GM12878 (cell line): ENCODE results near the gene FPGS. TPM values are rescaled to one million over a fixed set of nuclear protein-coding genes. Genes with fewer than 3 reads are reported as not detected.
A peak's percentile ranks its signal among the peaks of the same experiment; 100 is the strongest.

Experiments
- ATAC-seq: fragments of 200-7000 bp; cut with Tn5 transposase; 3 replicates; pipeline ENCODE4 v1.9.1; 2020; ENCODE audit warnings: mild to moderate bottlenecking, moderate library complexity
- BruUV-seq: library from RNA; stranded (reverse); fragments of 400-500 nt; replicated peaks from 2 replicates; lab custom pipeline; 2021; lab: Mats Ljungman, UMichigan
- CTCF ChIA-PET: fragments of 300-600 bp; sonication (Branson Sonifier 250); formaldehyde crosslinking; extraction: SDS; loops from one replicate; lab custom pipeline; 2021; ENCODE audit warnings: inconsistent platforms; lab: Yijun Ruan, JAX
- POLR2A ChIA-PET: fragments of 350-600 bp; formaldehyde crosslinking; extraction: SDS; loops from one replicate; lab custom pipeline; 2021; ENCODE audit warnings: inconsistent platforms; lab: Charles Lee
- RAD21 ChIA-PET: fragments of 300-600 bp; sonication (Branson Sonifier 250); formaldehyde crosslinking; loops from one replicate; lab custom pipeline; 2023; ENCODE audit warnings: antibody characterized with exemption; ENCODE audit not compliant: unreplicated experiment; lab: Charles Lee
- SMC1A ChIA-PET: fragments of 300-600 bp; sonication (Branson Sonifier 250); formaldehyde crosslinking; loops from one replicate; lab custom pipeline; 2023; ENCODE audit not compliant: unreplicated experiment, uncharacterized antibody; lab: Charles Lee
- DNase-seq: peaks from one replicate; pipeline ENCODE4 v3.0.0-alpha.2; 2011; ENCODE audit warnings: low read depth, low spot score
- FAIRE-seq: peaks from 3 replicates; lab custom pipeline; 2011; peaks lifted over from hg19 to GRCh38; lab: Jason Lieb, UNC
- H2AFZ ChIP-seq: 2 replicates; pipeline ENCODE4 v1.6.0; 2011; ENCODE audit warnings: low read depth, low read length, control low read depth; ENCODE audit not compliant: control insufficient read depth
- H3K27ac ChIP-seq: 2 replicates; pipeline ENCODE4 v1.5.1; 2011; ENCODE audit warnings: control low read depth; ENCODE audit not compliant: control insufficient read depth, insufficient read depth
- H3K27me3 ChIP-seq, 2 experiments: replicated peaks in 1 of 2; 2 replicates each; pipeline versions ENCODE4 v1.6.0 to v1.6.1; 2011; ENCODE audit warnings: low read length in 1 of 2; ENCODE audit not compliant: control insufficient read depth in 2 of 2, insufficient read depth in 2 of 2
- H3K36me3 ChIP-seq, 2 experiments: 2 replicates each; pipeline ENCODE4 v1.5.1; 2011; ENCODE audit warnings: low read length in 1 of 2; ENCODE audit not compliant: control insufficient read depth in 2 of 2, insufficient read depth in 2 of 2
- H3K4me1 ChIP-seq: 2 replicates; pipeline ENCODE4 v1.6.1; 2011; ENCODE audit warnings: mild to moderate bottlenecking, low read length, moderate library complexity, mixed read lengths; ENCODE audit not compliant: control insufficient read depth, insufficient read depth
- H3K4me2 ChIP-seq: 2 replicates; pipeline ENCODE4 v1.6.0; 2011; ENCODE audit warnings: control low read depth; ENCODE audit not compliant: control insufficient read depth, insufficient read depth
- H3K4me3 ChIP-seq: fragments of 200-600 bp; sonication (generic); 2 replicates; pipeline ENCODE4 v1.5.1; 2016
- H3K79me2 ChIP-seq: 2 replicates; pipeline ENCODE4 v1.6.0; 2011; ENCODE audit warnings: low read length; ENCODE audit not compliant: control insufficient read depth, insufficient read depth
- H3K9ac ChIP-seq: 2 replicates; pipeline ENCODE4 v1.8.0; 2011; ENCODE audit warnings: low read length, control low read depth, mixed read lengths; ENCODE audit not compliant: control insufficient read depth, insufficient read depth
- H3K9me3 ChIP-seq: replicated peaks from 3 replicates; pipeline ENCODE4 v1.5.1; 2011; ENCODE audit warnings: mild to moderate bottlenecking, low read length; ENCODE audit not compliant: control insufficient read depth, insufficient read depth
- H4K20me1 ChIP-seq: 2 replicates; pipeline ENCODE4 v1.6.0; 2011; ENCODE audit not compliant: control insufficient read depth, insufficient read depth
- BACH1 ChIP-seq: fragments of 450-650 bp; IDR thresholded peaks from 2 replicates; pipeline ENCODE4 v1.6.1; 2017; ENCODE audit warnings: mild to moderate bottlenecking, borderline replicate concordance
- BCL11A ChIP-seq: IDR thresholded peaks from 2 replicates; pipeline ENCODE4 v1.6.1; 2011; ENCODE audit warnings: low read depth, low read length
- CEBPB ChIP-seq, 2 experiments: fragments of 150-350 bp in 1 of 2; IDR thresholded peaks; 2 replicates each; pipeline ENCODE4 v1.6.1; 2012 to 2014; ENCODE audit warnings: low read depth in 2 of 2, low read length in 2 of 2, borderline replicate concordance in 1 of 2, inconsistent platforms in 1 of 2
- EGR1 ChIP-seq, 2 experiments: IDR thresholded peaks; 1 replicate in 1 of 2; 2 replicates in 1 of 2; pipeline ENCODE4 v1.6.1; 2011 to 2012; ENCODE audit warnings: low read depth in 2 of 2, low read length in 2 of 2, borderline replicate concordance in 1 of 2, mild to moderate bottlenecking in 1 of 2, moderate library complexity in 1 of 2
- ETV6 ChIP-seq, 2 experiments: fragments of 450-650 bp in 1 of 2; IDR thresholded peaks in 1 of 2; conservative IDR thresholded peaks in 1 of 2; 2 replicates each; pipeline ENCODE4 v1.6.1; 2014; ENCODE audit warnings: antibody characterized with exemption in 1 of 2, borderline replicate concordance in 1 of 2, low read depth in 1 of 2, mild to moderate bottlenecking in 1 of 2, moderate library complexity in 1 of 2
- GABPA ChIP-seq: IDR thresholded peaks from 2 replicates; pipeline ENCODE4 v1.6.1; 2014; ENCODE audit warnings: antibody characterized with exemption, low read depth, mild to moderate bottlenecking, inconsistent platforms
- KDM1A ChIP-seq: fragments of 200-600 bp; sonication (generic); IDR thresholded peaks from 2 replicates; pipeline ENCODE4 v1.6.1; 2016; ENCODE audit warnings: borderline replicate concordance
- MTA2 ChIP-seq: fragments of 450-650 bp; IDR thresholded peaks from 2 replicates; pipeline ENCODE4 v1.6.1; 2016; ENCODE audit warnings: low read depth, mild to moderate bottlenecking, moderate library complexity
- POLR2A ChIP-seq: IDR thresholded peaks from 2 replicates; pipeline ENCODE4 v1.6.1; 2011; ENCODE audit warnings: low read depth, mild to moderate bottlenecking, low read length
- SMC3 ChIP-seq: IDR thresholded peaks from 2 replicates; pipeline ENCODE4 v1.6.1; 2011; ENCODE audit warnings: low read length, improper control_type of control experiment, borderline replicate concordance
- SP1 ChIP-seq: IDR thresholded peaks from one replicate; pipeline ENCODE4 v1.6.1; 2011; ENCODE audit warnings: low read depth, low read length
- SRF ChIP-seq, 2 experiments: IDR thresholded peaks; 2 replicates each; pipeline ENCODE4 v1.6.1; 2011; ENCODE audit warnings: low read depth in 2 of 2, low read length in 2 of 2, mild to moderate bottlenecking in 1 of 2, moderate library complexity in 1 of 2
- TAF1 ChIP-seq: IDR thresholded peaks from 2 replicates; pipeline ENCODE4 v1.6.1; 2011; ENCODE audit warnings: mild to moderate bottlenecking, low read depth, low read length, borderline replicate concordance
- WGBS: methylation state at CpG from one replicate; pipeline ENCODE4 v1.1.6; 2016; ENCODE audit warnings: low lambda C conversion rate; ENCODE audit not compliant: insufficient replicate concordance, insufficient coverage; ENCODE audit errors: missing lambda C conversion rate; 5-methylcytosine and 5-hydroxymethylcytosine counted together
- in situ Hi-C: fragments of 300-500 bp; cut with MboI; formaldehyde crosslinking; loops from 9 replicates; pipeline ENCODE4 v1.14.3; 2018; ENCODE audit warnings: mixed read lengths
- intact Hi-C: fragments of 100-400 bp; cut with micrococcal nuclease; formaldehyde crosslinking; loops from one replicate; pipeline ENCODE4 v1.14.2; 2022; ENCODE audit not compliant: unreplicated experiment
- polyA plus RNA-seq, 11 experiments: library from polyadenylated mRNA; depleted of rRNA in 4 of 11; unstranded in 6 of 11; stranded (reverse) in 5 of 11; fragments of >200 nt; fragmentation: Nextera tagmentation in 4 of 11; fragmentation: Illumina TruSeq in 1 of 11; extraction: Ambion mirVana in 4 of 11; extraction: Trizol in 1 of 11; gene quantifications; 1 replicate in 1 of 11; 2 replicates in 10 of 11; pipeline versions ENCODE4 v1.2.1 to v1.2.3, GENCODE V29; 2011 to 2016; ENCODE audit warnings: inconsistent platforms in 2 of 11, missing spikeins in 2 of 11, low read depth in 1 of 11
- total RNA-seq, 4 experiments: library from RNA; depleted of rRNA in 3 of 4; stranded (reverse); fragments of >200 nt in 3 of 4; fragmentation: Illumina TruSeq in 1 of 4; extraction: Trizol in 1 of 4; gene quantifications; 2 replicates each; pipeline versions ENCODE4 v1.2.1 to v1.2.3, GENCODE V29; 2013 to 2021
- TF ChIP-seq, protein P1 (sequence below): fragments of 450-650 bp; IDR thresholded peaks from 2 replicates; pipeline ENCODE4 v1.6.1; 2016; ENCODE audit warnings: mild to moderate bottlenecking

FPGS gene
- total and polyA plus RNA-seq, 10 of the 15 experiments (the other 5 are each of a cell fraction or from before 2014, with no cell fraction given) = 1.2 to 127 (median 80.4) TPM

DNA sequence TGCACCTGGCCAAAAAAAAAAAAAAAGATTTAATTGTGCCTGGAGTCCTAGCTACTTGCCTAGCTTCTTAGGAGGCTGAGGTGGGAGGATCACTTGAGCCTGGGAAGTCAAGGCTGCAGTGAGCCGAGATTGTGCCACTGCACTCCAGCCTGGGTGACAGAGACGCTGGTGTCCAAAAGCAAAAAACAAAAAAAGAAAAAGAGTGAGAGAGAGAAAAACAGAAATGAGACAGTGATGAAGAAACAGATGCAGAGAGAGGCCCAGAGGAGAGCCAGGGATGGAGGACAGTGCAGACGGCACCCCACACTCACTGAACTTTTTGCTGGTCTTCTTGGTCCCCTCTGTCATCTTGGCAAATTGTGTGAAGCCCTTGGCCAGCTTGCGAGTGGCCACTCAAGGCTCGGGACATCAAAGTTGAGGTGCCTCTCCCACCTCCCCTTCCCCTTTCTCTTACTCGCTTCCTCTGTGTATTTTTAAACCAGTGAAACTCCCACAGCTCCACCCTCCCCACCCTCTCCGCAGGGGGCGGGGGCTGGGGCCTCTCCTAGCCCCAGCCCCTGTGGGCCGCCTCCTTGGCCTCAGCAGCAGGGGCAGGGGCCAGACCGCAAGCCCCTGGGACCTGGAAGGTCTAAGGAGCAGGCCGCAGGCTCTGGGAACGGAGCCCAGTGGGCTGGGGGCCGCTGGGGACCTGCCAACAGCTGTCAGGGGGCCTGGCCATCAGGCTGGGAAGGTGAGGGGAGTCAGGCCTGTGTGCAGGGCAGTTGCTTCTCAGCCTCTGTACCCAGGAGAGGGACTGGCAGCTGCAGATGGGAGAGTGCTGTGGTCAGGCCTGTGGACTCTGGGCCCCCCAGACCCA is 24.2 kb upstream of the FPGS start, which contains the start of gene SH2D3C (continued):
- TF ChIP-seq SMC3 (peak; percentile 6; the same call in 1 of the 2 replicates), EGR1 (IDR thresholded peaks at IDR 0.05; ENCODE audit: borderline replicate concordance in 1 of 2, low read depth in 2 of 2, low read length in 2 of 2) (0 out of 3 replicates have a peak, but pooled peaks of 1 of the 2 experiments have one; percentile 20), TAF1 (no peak), MTA2 (peak; percentile 25; the same call in 1 of the 2 replicates), BCL11A (peak; percentile 5; the same call in 1 of the 2 replicates), POLR2A (peak; percentile 72)

DNA sequence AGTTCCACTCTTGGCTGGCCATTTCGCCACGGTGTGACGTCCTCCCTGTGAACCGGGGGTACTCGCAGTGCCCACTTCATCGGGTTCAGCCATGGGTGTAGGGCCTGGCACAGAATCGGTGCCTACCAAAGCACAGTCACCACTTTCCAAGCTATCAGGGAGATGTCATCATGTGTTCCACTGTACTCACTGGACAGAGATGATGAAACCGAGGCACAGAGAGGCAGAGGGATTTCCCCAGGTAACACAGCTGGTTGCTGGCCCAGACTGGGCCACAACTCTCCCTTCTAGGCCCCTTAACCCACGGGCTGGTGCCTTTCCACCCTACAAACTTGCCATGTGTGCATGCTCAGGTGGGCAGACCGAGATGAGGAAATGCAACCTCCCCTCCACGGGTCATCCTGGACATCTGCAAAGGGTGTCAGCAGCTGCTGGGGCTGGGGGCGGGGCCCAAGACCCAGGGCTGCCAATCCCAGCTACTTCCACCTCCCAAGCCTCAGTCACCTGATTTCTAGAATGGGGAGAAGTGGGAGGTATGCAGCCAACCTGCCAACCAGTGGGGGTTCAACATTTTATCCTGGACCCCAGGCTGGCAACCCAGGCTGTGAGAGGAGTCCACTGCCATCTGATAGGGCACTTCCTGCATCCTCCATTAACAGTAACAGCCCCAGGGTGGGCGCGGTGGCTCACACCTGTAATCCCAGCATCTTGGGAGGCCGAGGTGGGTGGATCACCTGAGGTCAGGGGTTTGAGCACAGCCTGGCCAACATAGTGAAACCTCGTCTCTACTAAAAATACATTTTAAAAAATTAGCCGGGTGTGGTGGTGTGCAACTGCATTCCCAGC is 23.3 kb upstream of the FPGS start:
- peak overlapping the region; percentile 64 for H3K9ac ChIP-seq
- H3K4me2 ChIP-seq = peak overlapping the region; percentile 97
- TF ChIP-seq KDM1A (no peak), SP1 (no peak), CEBPB (IDR thresholded peaks at IDR 0.05; ENCODE audit: borderline replicate concordance in 1 of 2, low read depth in 2 of 2, low read length in 2 of 2) (peak in 1 of 2 experiments; percentile 64; a peak in 1 of 4 replicates), BACH1 (peak; percentile 59; the same call in 1 of the 2 replicates), GABPA (no peak), ETV6 (conservative IDR thresholded peaks at IDR 0.05 in 1 of 2, IDR thresholded peaks at IDR 0.05 in 1 of 2; ENCODE audit: borderline replicate concordance in 1 of 2, low read depth in 1 of 2) (no peak), SRF (IDR thresholded peaks at IDR 0.05; ENCODE audit: low read depth in 2 of 2, low read length in 2 of 2) (0 out of 4 replicates have a peak, but pooled peaks of 1 of the 2 experiments have one; percentile 15)
- TF ChIP-seq, protein P1, sequence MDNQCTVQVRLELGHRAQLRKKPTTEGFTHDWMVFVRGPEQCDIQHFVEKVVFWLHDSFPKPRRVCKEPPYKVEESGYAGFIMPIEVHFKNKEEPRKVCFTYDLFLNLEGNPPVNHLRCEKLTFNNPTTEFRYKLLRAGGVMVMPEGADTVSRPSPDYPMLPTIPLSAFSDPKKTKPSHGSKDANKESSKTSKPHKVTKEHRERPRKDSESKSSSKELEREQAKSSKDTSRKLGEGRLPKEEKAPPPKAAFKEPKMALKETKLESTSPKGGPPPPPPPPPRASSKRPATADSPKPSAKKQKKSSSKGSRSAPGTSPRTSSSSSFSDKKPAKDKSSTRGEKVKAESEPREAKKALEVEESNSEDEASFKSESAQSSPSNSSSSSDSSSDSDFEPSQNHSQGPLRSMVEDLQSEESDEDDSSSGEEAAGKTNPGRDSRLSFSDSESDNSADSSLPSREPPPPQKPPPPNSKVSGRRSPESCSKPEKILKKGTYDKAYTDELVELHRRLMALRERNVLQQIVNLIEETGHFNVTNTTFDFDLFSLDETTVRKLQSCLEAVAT = peak; percentile 36; the same call in 1 of the 2 replicates

More for the DNA sequence above, 23.3 kb upstream of the FPGS start:
- Histone ChIP-seq H3K36me3 (no peaks in the 10 kb centered on the region), H3K27me3 (no peaks in the 10 kb centered on the region), H3K27ac (peak overlapping the region; percentile 93), H2AFZ (peak overlapping the region; percentile 30; the same call in 1 of the 2 replicates), H3K9me3 (no peaks in the 10 kb centered on the region), H3K79me2 (peaks cover 37% of the 10 kb centered on the region), H3K4me1 (peaks cover 44% of the 10 kb centered on the region), H4K20me1 (no peaks in the 10 kb centered on the region), H3K4me3 (peak overlapping the region; percentile 100)
- DNase-seq (peak; percentile 79), ATAC-seq (peak; percentile 62), FAIRE-seq (peak; percentile 35)
- WGBS = 10% methylated on average over 17 of the region's 17 CpGs
- ChIA-PET RAD21 (interaction anchor here (1.0 to 2.4 kb wide), 9 partner anchors 8 to 382 kb away, joined by 3 to 19 read pairs (median 8); partner anchors contain the start of genes SLC2A8, ST6GALNAC4 and TOR2A), POLR2A (interaction anchor here (0.6 to 3.6 kb wide), 12 partner anchors 9 to 554 kb away, joined by 3 to 42 read pairs (median 4); partner anchors contain the start of gene TOR2A), CTCF (interaction anchor here (1.0 to 2.6 kb wide), 6 partner anchors 9 to 45 kb away, joined by 3 to 18 read pairs (median 6); partner anchors contain the start of gene TOR2A), SMC1A (interaction anchor here (0.8 to 2.4 kb wide), 8 partner anchors 8 to 133 kb away, joined by 3 to 6 read pairs (median 4); partner anchors contain the start of gene TOR2A)
- intact Hi-C loops (no loop called here), in situ Hi-C loops (no loop called here)
- BruUV-seq = no TSS peak
